H1 (cell line): ENCODE data around the gene TRAPPC5. TPM values are rescaled to one million over a fixed set of nuclear protein-coding genes. Genes with fewer than 3 reads are reported as not detected.

Experiments used
- CTCF ChIA-PET: fragments of 300-600 bp; sonication (Branson Sonifier 250); formaldehyde crosslinking; loops from one replicate; lab custom pipeline; 2021; ENCODE audit not compliant: partially characterized antibody; lab: Charles Lee
- POLR2A ChIA-PET: fragments of 300-600 bp; sonication (Branson Sonifier 250); formaldehyde crosslinking; loops from one replicate; lab custom pipeline; 2021; ENCODE audit warnings: inconsistent platforms; ENCODE audit not compliant: partially characterized antibody; lab: Charles Lee
- DNase-seq, 2 experiments: peaks; one replicate each; pipeline versions ENCODE4 v3.0.0 to v3.0.0-alpha.2; 2010 to 2022; ENCODE audit warnings: low spot score in 2 of 2, low read depth in 1 of 2, mixed read lengths in 1 of 2
- FAIRE-seq: peaks from 2 replicates; lab custom pipeline; 2011; peaks lifted over from hg19 to GRCh38; lab: Jason Lieb, UNC
- H2AFZ ChIP-seq: 2 replicates; pipeline ENCODE4 v1.8.1; 2012; ENCODE audit warnings: low read length, inconsistent platforms
- H2AK5ac ChIP-seq: 2 replicates; pipeline ENCODE4 v1.6.1; 2013; ENCODE audit warnings: low read depth, low read length
- H2BK120ac ChIP-seq: replicated peaks from 2 replicates; pipeline ENCODE3; 2013; ENCODE audit warnings: low read depth, low read length, inconsistent platforms
- H2BK12ac ChIP-seq: 2 replicates; pipeline ENCODE4 v1.6.1; 2013; ENCODE audit warnings: low read depth, low read length
- H2BK15ac ChIP-seq: 2 replicates; pipeline ENCODE4 v1.6.1; 2013; ENCODE audit warnings: low read length
- H2BK20ac ChIP-seq: 2 replicates; pipeline ENCODE4 v1.6.1; 2013; ENCODE audit warnings: low read length
- H2BK5ac ChIP-seq: 2 replicates; pipeline ENCODE4 v1.6.1; 2013; ENCODE audit warnings: low read depth, low read length
- H3K14ac ChIP-seq: 2 replicates; pipeline ENCODE4 v1.6.1; 2013; ENCODE audit warnings: inconsistent platforms; ENCODE audit not compliant: insufficient read length
- H3K18ac ChIP-seq: 2 replicates; pipeline ENCODE4 v1.6.1; 2013; ENCODE audit warnings: low read length; ENCODE audit errors: extremely low read depth
- H3K23ac ChIP-seq: 2 replicates; pipeline ENCODE4 v1.6.1; 2013; ENCODE audit warnings: inconsistent platforms; ENCODE audit not compliant: insufficient read length
- H3K23me2 ChIP-seq: 2 replicates; pipeline ENCODE4 v1.6.1; 2013; ENCODE audit warnings: low read depth, low read length
- H3K27ac ChIP-seq: 2 replicates; pipeline ENCODE4 v1.6.1; 2011; ENCODE audit warnings: low read depth, low read length, inconsistent platforms
- H3K27me3 ChIP-seq, 4 experiments: replicated peaks in 1 of 4; 1 replicate in 1 of 4; 2 replicates in 3 of 4; pipeline versions ENCODE4 v1.6.1 to v1.8.1; 2011 to 2013; ENCODE audit warnings: low read length in 3 of 4, mild to moderate bottlenecking in 3 of 4, inconsistent platforms in 2 of 4, mixed read lengths in 2 of 4, moderate library complexity in 1 of 4; ENCODE audit not compliant: control insufficient read depth in 3 of 4, insufficient read depth in 3 of 4; ENCODE audit errors: extremely low read depth in 1 of 4
- H3K36me3 ChIP-seq, 4 experiments: 2 replicates each; pipeline versions ENCODE4 v1.6.1 to v1.8.1; 2011 to 2013; ENCODE audit warnings: mild to moderate bottlenecking in 4 of 4, low read length in 3 of 4, moderate library complexity in 2 of 4, control low read depth in 1 of 4, inconsistent platforms in 1 of 4; ENCODE audit not compliant: insufficient read depth in 4 of 4, control insufficient read depth in 2 of 4
- H3K4ac ChIP-seq: replicated peaks from 2 replicates; pipeline ENCODE3; 2013; ENCODE audit warnings: low read length, low read depth, mixed read lengths, inconsistent platforms; ENCODE audit not compliant: insufficient read length
- H3K4me1 ChIP-seq, 4 experiments: replicated peaks in 1 of 4; 1 replicate in 1 of 4; 2 replicates in 3 of 4; pipeline versions ENCODE4 v1.6.1 to v1.8.1; 2011 to 2013; ENCODE audit warnings: low read length in 3 of 4, inconsistent platforms in 2 of 4, mixed read lengths in 1 of 4; ENCODE audit not compliant: insufficient read depth in 4 of 4, control insufficient read depth in 3 of 4
- H3K4me2 ChIP-seq, 2 experiments: 2 replicates each; pipeline versions ENCODE4 v1.6.1 to v1.8.1; 2011 to 2013; ENCODE audit warnings: low read depth in 2 of 2, low read length in 2 of 2, control low read depth in 1 of 2, inconsistent platforms in 1 of 2, mild to moderate bottlenecking in 1 of 2; ENCODE audit not compliant: insufficient read depth in 1 of 2
- H3K4me3 ChIP-seq, 4 experiments: fragments of 200-600, 300-600 bp in 1 of 4; sonication (generic), shearing (Covaris generic), sonication (Bioruptor Twin) in 1 of 4; 2 replicates each; pipeline versions ENCODE4 v1.5.1 to v1.8.1; 2011 to 2016; ENCODE audit warnings: low read length in 4 of 4, low read depth in 3 of 4, control low read depth in 2 of 4, inconsistent platforms in 2 of 4, mild to moderate bottlenecking in 2 of 4, mixed read lengths in 1 of 4, moderate library complexity in 1 of 4; ENCODE audit not compliant: insufficient read depth in 2 of 4; ENCODE audit errors: extremely low read depth in 1 of 4
- H3K56ac ChIP-seq: replicated peaks from 2 replicates; pipeline ENCODE3; 2013; ENCODE audit warnings: low read depth, mild to moderate bottlenecking, mixed read lengths, low read length, inconsistent platforms; ENCODE audit not compliant: insufficient read length
- H3K79me1 ChIP-seq: 2 replicates; pipeline ENCODE4 v1.6.1; 2013; ENCODE audit warnings: low read depth, low read length, control low read depth
- H3K79me2 ChIP-seq, 2 experiments: 2 replicates each; pipeline versions ENCODE4 v1.6.1 to v1.8.1; 2012 to 2013; ENCODE audit warnings: low read length in 2 of 2, mild to moderate bottlenecking in 2 of 2, inconsistent platforms in 1 of 2; ENCODE audit not compliant: insufficient read depth in 2 of 2, control insufficient read depth in 1 of 2
- H3K9ac ChIP-seq, 4 experiments: replicated peaks in 1 of 4; 1 replicate in 1 of 4; 2 replicates in 3 of 4; pipeline versions ENCODE4 v1.6.1 to v1.8.1; 2011 to 2013; ENCODE audit warnings: low read depth in 3 of 4, low read length in 3 of 4, control low read depth in 2 of 4, mild to moderate bottlenecking in 2 of 4, moderate library complexity in 2 of 4, inconsistent platforms in 1 of 4; ENCODE audit errors: extremely low read depth in 1 of 4
- H3K9me3 ChIP-seq, 2 experiments: 2 replicates each; pipeline versions ENCODE4 v1.6.1 to v1.8.1; 2012 to 2013; ENCODE audit warnings: mild to moderate bottlenecking in 2 of 2, moderate library complexity in 2 of 2, control low read depth in 1 of 2, inconsistent platforms in 1 of 2, low read depth in 1 of 2, low read length in 1 of 2, mixed read lengths in 1 of 2; ENCODE audit not compliant: insufficient read depth in 2 of 2
- H4K20me1 ChIP-seq, 2 experiments: replicated peaks in 1 of 2; 2 replicates each; pipeline versions ENCODE3 to v1.8.1; 2011 to 2013; ENCODE audit warnings: inconsistent platforms in 2 of 2, low read length in 2 of 2, mild to moderate bottlenecking in 1 of 2; ENCODE audit not compliant: insufficient read depth in 2 of 2, control insufficient read depth in 1 of 2
- H4K5ac ChIP-seq: 2 replicates; pipeline ENCODE4 v1.6.1; 2013; ENCODE audit warnings: low read length, low read depth, mixed read lengths, inconsistent platforms; ENCODE audit not compliant: insufficient read length
- H4K8ac ChIP-seq: 2 replicates; pipeline ENCODE4 v1.8.0; 2013; ENCODE audit warnings: mild to moderate bottlenecking, moderate library complexity, low read length, inconsistent platforms; ENCODE audit not compliant: insufficient read depth; ENCODE audit errors: extremely low read depth
- H4K91ac ChIP-seq: replicated peaks from 2 replicates; pipeline ENCODE3; 2013; ENCODE audit warnings: low read length, mixed read lengths, inconsistent platforms; ENCODE audit not compliant: insufficient read length
- GABPA ChIP-seq: IDR thresholded peaks from 2 replicates; pipeline ENCODE4 v1.6.1; 2011; ENCODE audit warnings: mild to moderate bottlenecking, low read length, moderate library complexity, borderline replicate concordance; ENCODE audit not compliant: insufficient read depth
- WGBS, 2 experiments: shearing (Covaris generic) in 1 of 2; methylation state at CpG; one replicate each; pipeline versions ENCODE4 v1.1.6 to v1.1.7; 2013 to 2015; ENCODE audit warnings: low lambda C conversion rate in 2 of 2, mixed read lengths in 2 of 2, inconsistent platforms in 1 of 2, low coverage in 1 of 2, missing lambda C conversion rate in 1 of 2; ENCODE audit not compliant: insufficient replicate concordance in 2 of 2, insufficient coverage in 1 of 2, insufficient read length in 1 of 2; ENCODE audit errors: extremely low coverage in 1 of 2, missing lambda C conversion rate in 1 of 2; 5-methylcytosine and 5-hydroxymethylcytosine counted together
- polyA plus RNA-seq, 7 experiments: library from polyadenylated mRNA; depleted of rRNA in 3 of 7; stranded (reverse) in 5 of 7; unstranded in 2 of 7; fragments of >200 nt in 5 of 7; fragments of 200-250 nt in 2 of 7; gene quantifications; 1 replicate in 5 of 7; 2 replicates in 1 of 7; 4 replicates in 1 of 7; pipeline versions ENCODE4 v1.2.1 to v1.2.3, GENCODE V29; 2011 to 2013; ENCODE audit warnings: missing spikeins in 2 of 7, mixed read lengths in 2 of 7
- total RNA-seq: library from RNA; stranded (reverse); fragmentation: NEBNext Ultra II Directional; extraction: Animal tissue kit (Norgen Biotek cat#: 25700); gene quantifications from 2 replicates; pipeline ENCODE4 v1.2.1, GENCODE V29; 2021

The TRAPPC5 gene
- total and polyA plus RNA-seq, 2 of the 8 experiments (the other 6 are each of a cell fraction or from before 2014, with no cell fraction given): 109 to 120 TPM

DNA sequence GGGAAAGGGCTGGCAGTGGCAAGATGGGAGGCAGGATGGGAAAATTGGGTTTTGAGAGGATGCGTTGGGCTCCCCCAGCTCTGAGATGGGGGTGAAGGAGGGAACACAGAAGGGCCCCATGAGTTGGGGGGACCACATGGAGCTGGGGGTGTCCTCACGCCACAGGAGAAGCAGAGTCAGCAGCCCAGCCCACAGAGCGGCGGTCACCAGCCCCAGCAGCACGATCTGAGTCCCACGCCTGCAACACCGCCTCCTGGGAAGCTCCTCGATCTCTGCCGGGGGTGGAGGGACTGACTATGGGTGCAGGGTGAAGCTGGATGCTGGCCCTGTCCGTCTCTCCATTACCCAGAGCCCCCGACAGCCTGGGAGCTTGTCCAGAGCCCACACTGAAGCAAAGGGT is 17.9 kb downstream of the TRAPPC5 start:
- Histone ChIP-seq H4K8ac (peak overlapping the region; percentile 94), H3K9me3 (no peaks in the 10 kb centered on the region; a peak in 1 of 4 replicates), H3K4me1 (peaks cover 0 to 16% (median 8%) of the 10 kb centered on the region in 4 experiments; a peak in 5 of 7 replicates), H3K79me1 (no peaks in the 10 kb centered on the region), H4K91ac (no peak overlapping the region), H2BK20ac (no peak overlapping the region), H3K27ac (no peak overlapping the region), H2BK120ac (peak overlapping the region; percentile 22), H3K4me3 (no peak overlapping the region), H4K5ac (no peak overlapping the region), H3K36me3 (no peaks in the 10 kb centered on the region), H3K27me3 (no peaks in the 10 kb centered on the region; a peak in 1 of 7 replicates), H2BK15ac (peak overlapping the region; percentile 72; the same call in 1 of the 2 replicates), H4K20me1 (peaks cover 0 to 2% of the 10 kb centered on the region in 2 experiments), H3K79me2 (no peaks in the 10 kb centered on the region), H2BK5ac (no peak overlapping the region), H3K23me2 (no peaks in the 10 kb centered on the region), H3K56ac (no peak overlapping the region), H3K18ac (no peak overlapping the region; the same call in 1 of the 2 replicates), H2AK5ac (no peak overlapping the region), H2BK12ac (no peak overlapping the region), H3K4ac (no peak overlapping the region), H3K23ac (no peak overlapping the region), H3K4me2 (no peak overlapping the region), H3K14ac (no peak overlapping the region), H2AFZ (peak overlapping the region; percentile 58; the same call in 1 of the 2 replicates), H3K9ac (no peak overlapping the region)
- 72% methylated on average over 11 of the region's 11 CpGs; no CpG with 5 or more reads in 1 of the 2 experiments for WGBS, 2 experiments
- POLR2A ChIA-PET: interaction anchor here (0.7 to 1.1 kb wide), 2 partner anchors 9 to 10 kb away, joined by 3 to 4 read pairs; no protein-coding TSS in a partner anchor
- CTCF ChIA-PET: interaction anchor here (0.6 to 2.9 kb wide), 9 partner anchors 14 to 133 kb away, joined by 3 to 21 read pairs (median 4); partner anchors contain the start of gene TRAPPC5
- DNase-seq: no peak
- FAIRE-seq: no peak
- TF ChIP-seq GABPA: no peak
